Endothelial cell (in vitro differentiated cells): ENCODE results near the gene MAPKAP1. TPM values are rescaled to one million over a fixed set of nuclear protein-coding genes. Genes with fewer than 3 reads are reported as not detected.

Source experiments
- DNase-seq: peaks from one replicate; pipeline ENCODE4 v3.0.0; 2021; ENCODE audit warnings: low spot score
- H3K27ac Mint-ChIP-seq: one replicate; pipeline ENCODE4 v1.8.0; 2021; ENCODE audit warnings: mixed read lengths, inconsistent platforms; ENCODE audit not compliant: unreplicated experiment
- H3K27me3 Mint-ChIP-seq: one replicate; pipeline ENCODE4 v1.8.0; 2021; ENCODE audit warnings: mild to moderate bottlenecking, moderate library complexity, mixed read lengths, inconsistent platforms; ENCODE audit not compliant: unreplicated experiment
- H3K36me3 Mint-ChIP-seq: one replicate; pipeline ENCODE4 v1.8.0; 2021; ENCODE audit warnings: mild to moderate bottlenecking, low read depth, mixed read lengths, inconsistent platforms; ENCODE audit not compliant: unreplicated experiment
- H3K4me1 Mint-ChIP-seq: one replicate; pipeline ENCODE4 v1.8.0; 2021; ENCODE audit warnings: mild to moderate bottlenecking, mixed read lengths, inconsistent platforms; ENCODE audit not compliant: unreplicated experiment
- H3K4me3 Mint-ChIP-seq: one replicate; pipeline ENCODE4 v1.8.0; 2021; ENCODE audit warnings: mild to moderate bottlenecking, mixed read lengths, inconsistent platforms; ENCODE audit not compliant: unreplicated experiment
- H3K9me3 Mint-ChIP-seq: one replicate; pipeline ENCODE4 v1.8.0; 2021; ENCODE audit warnings: mixed read lengths, inconsistent platforms; ENCODE audit not compliant: unreplicated experiment
- total RNA-seq: library from RNA; stranded (reverse); fragmentation: NEBNext Ultra II Directional; extraction: Animal tissue kit (Norgen Biotek cat#: 25700); gene quantifications from one replicate; pipeline ENCODE4 v1.2.1, GENCODE V29; 2021; ENCODE audit not compliant: unreplicated experiment
- TF ChIP-seq, protein P1 (sequence below): fragments of 200-600 bp; sonication (generic); IDR thresholded peaks from one replicate; pipeline ENCODE4 v1.5.0; 2021; ENCODE audit warnings: antibody characterized with exemption; ENCODE audit not compliant: unreplicated experiment

Gene MAPKAP1
- total RNA-seq, 1 donor from 2014 or later: 74.6 TPM

DNA sequence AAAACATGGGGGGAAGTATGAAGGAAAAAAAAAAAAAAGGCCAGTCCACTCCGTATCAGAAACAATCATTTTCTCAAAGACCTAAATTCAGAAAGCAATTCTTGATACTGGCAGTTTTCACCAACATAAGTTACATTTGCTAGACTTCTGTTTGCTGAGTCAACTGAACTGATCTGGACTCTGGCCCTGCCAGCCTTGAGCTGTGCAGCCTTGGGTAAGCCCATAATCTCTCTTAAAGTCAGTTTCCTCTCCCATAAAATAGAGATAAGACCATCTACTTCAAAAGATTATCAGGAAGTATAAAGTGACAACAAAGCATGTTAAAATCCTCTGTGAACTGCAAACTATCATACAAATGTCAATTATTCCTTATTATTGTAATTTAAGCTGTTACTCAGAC is 106.8 kb downstream of the MAPKAP1 start:
- H3K9me3 Mint-ChIP-seq: no peaks in the 10 kb centered on the region
- peaks cover 10% of the 10 kb centered on the region for H3K36me3 Mint-ChIP-seq
- TF ChIP-seq, protein P1, sequence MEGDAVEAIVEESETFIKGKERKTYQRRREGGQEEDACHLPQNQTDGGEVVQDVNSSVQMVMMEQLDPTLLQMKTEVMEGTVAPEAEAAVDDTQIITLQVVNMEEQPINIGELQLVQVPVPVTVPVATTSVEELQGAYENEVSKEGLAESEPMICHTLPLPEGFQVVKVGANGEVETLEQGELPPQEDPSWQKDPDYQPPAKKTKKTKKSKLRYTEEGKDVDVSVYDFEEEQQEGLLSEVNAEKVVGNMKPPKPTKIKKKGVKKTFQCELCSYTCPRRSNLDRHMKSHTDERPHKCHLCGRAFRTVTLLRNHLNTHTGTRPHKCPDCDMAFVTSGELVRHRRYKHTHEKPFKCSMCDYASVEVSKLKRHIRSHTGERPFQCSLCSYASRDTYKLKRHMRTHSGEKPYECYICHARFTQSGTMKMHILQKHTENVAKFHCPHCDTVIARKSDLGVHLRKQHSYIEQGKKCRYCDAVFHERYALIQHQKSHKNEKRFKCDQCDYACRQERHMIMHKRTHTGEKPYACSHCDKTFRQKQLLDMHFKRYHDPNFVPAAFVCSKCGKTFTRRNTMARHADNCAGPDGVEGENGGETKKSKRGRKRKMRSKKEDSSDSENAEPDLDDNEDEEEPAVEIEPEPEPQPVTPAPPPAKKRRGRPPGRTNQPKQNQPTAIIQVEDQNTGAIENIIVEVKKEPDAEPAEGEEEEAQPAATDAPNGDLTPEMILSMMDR: no peak
- H3K27ac Mint-ChIP-seq: no peak overlapping the region
- H3K4me3 Mint-ChIP-seq: no peak overlapping the region
- no peaks in the 10 kb centered on the region for H3K27me3 Mint-ChIP-seq
- no peak for DNase-seq
- no peaks in the 10 kb centered on the region for H3K4me1 Mint-ChIP-seq

DNA sequence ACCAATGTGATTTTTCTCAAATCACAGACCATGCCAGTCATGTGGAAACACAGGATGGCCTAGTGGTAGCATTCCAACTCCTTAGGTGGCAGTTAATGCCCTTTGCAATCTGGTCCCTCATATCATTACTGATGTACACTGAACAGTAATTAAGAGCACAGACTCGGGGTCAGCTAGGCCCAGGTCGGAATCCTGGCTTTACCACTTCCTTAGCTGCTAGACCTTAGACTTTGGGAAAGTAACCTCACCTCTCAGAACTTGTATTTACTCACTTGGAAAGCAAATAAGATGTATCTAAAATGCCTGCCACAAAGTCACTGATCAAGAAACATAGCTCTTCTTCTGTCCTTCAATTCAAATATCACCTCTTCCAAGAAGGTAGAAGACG is 112.8 kb downstream of the MAPKAP1 start:
- no peaks in the 10 kb centered on the region for H3K27me3 Mint-ChIP-seq
- no peak overlapping the region for H3K27ac Mint-ChIP-seq
- peaks cover 6% of the 10 kb centered on the region for H3K4me1 Mint-ChIP-seq
- H3K4me3 Mint-ChIP-seq: no peak overlapping the region
- peaks cover 8% of the 10 kb centered on the region for H3K36me3 Mint-ChIP-seq
- H3K9me3 Mint-ChIP-seq: no peaks in the 10 kb centered on the region
- TF ChIP-seq, protein P1: no peak
- DNase-seq: no peak

GRCh38 chr9:125593581-125594222 is 113.3 kb downstream of the MAPKAP1 start:
- peaks cover 7% of the 10 kb centered on the region for H3K36me3 Mint-ChIP-seq
- H3K27ac Mint-ChIP-seq: no peak overlapping the region
- DNase-seq: no peak
- no peak overlapping the region for H3K4me3 Mint-ChIP-seq
- H3K9me3 Mint-ChIP-seq: no peaks in the 10 kb centered on the region
- peaks cover 6% of the 10 kb centered on the region for H3K4me1 Mint-ChIP-seq
- TF ChIP-seq, protein P1: no peak
- H3K27me3 Mint-ChIP-seq: no peaks in the 10 kb centered on the region

- peaks cover 6% of the 10 kb centered on the region for H3K4me1 Mint-ChIP-seq
- TF ChIP-seq, protein P1: no peak
- H3K4me3 Mint-ChIP-seq: no peak overlapping the region
- peaks cover 7% of the 10 kb centered on the region for H3K36me3 Mint-ChIP-seq
- DNase-seq: no peak
- H3K9me3 Mint-ChIP-seq: no peaks in the 10 kb centered on the region
- H3K27ac Mint-ChIP-seq: no peak overlapping the region
- H3K27me3 Mint-ChIP-seq: no peaks in the 10 kb centered on the region
These were observed 115.1 kb downstream of the MAPKAP1 start for GRCh38 chr9:125591888-125592287.

DNA sequence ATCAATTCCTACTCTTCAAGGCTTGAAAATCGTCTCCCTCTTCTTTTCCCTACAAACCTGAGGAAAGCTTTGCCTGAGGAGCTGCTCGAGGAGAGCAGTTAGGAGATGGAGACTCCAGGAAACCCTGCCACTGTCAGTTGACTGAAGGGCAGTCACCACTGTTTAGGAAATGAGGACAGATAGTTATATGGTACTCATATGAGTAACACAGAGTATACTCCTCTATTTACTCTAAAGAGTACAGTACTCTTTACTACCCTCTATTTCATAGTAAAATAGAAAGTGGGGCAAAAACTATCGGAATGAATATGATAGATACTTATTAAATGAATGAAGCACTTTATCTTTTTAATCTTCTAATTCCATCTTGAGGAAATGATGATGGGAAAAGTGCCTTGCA is 115.8 kb downstream of the MAPKAP1 start:
- peaks cover 8% of the 10 kb centered on the region for H3K4me1 Mint-ChIP-seq

More for the DNA sequence above, 115.8 kb downstream of the MAPKAP1 start:
- H3K9me3 Mint-ChIP-seq: no peaks in the 10 kb centered on the region
- H3K4me3 Mint-ChIP-seq: no peak overlapping the region
- TF ChIP-seq, protein P1: no peak
- H3K27me3 Mint-ChIP-seq: peaks cover 3% of the 10 kb centered on the region
- H3K27ac Mint-ChIP-seq: no peak overlapping the region
- peaks cover 4% of the 10 kb centered on the region for H3K36me3 Mint-ChIP-seq
- DNase-seq: no peak
